CD4-positive, alpha-beta T cell (primary cell): ENCODE measurements around the gene ASB16. TPM values are rescaled to one million over a fixed set of nuclear protein-coding genes. Genes with fewer than 3 reads are reported as not detected.
A peak's percentile ranks its signal among the peaks of the same experiment; 100 is the strongest.

Source experiments
- ATAC-seq: fragments of 200-7000 bp; cut with Tn5 transposase; one replicate; pipeline ENCODE4 v1.10.0; 2022; ENCODE audit warnings: mild to moderate bottlenecking; ENCODE audit not compliant: poor library complexity
- CTCF ChIA-PET: fragments of 350-600 bp; sonication (Branson Sonifier 250); formaldehyde crosslinking; loops from one replicate; lab custom pipeline; 2021; ENCODE audit warnings: antibody characterized with exemption, inconsistent platforms; lab: Charles Lee
- POLR2A ChIA-PET: fragments of 350-600 bp; sonication (Branson Sonifier 250); formaldehyde crosslinking; loops from one replicate; lab custom pipeline; 2021; ENCODE audit warnings: antibody characterized with exemption, inconsistent platforms; lab: Charles Lee
- DNase-seq, 14 experiments: peaks; one replicate each; pipeline ENCODE4 v3.0.0-alpha.2; 2013 to 2020; ENCODE audit warnings: mixed read lengths in 2 of 14
- H3K27ac ChIP-seq, 2 donors: one replicate each; pipeline versions ENCODE4 v1.5.1 to v1.7.0; 2013; ENCODE audit warnings: low read length in 2 of 2, low read depth in 1 of 2, mild to moderate bottlenecking in 1 of 2
- H3K27me3 ChIP-seq, 2 experiments: 1 replicate in 1 of 2; 2 replicates in 1 of 2; pipeline versions ENCODE4 v1.6.1 to v1.7.0; 2013; ENCODE audit warnings: low read length in 2 of 2, control low read depth in 1 of 2, mild to moderate bottlenecking in 1 of 2, moderate library complexity in 1 of 2; ENCODE audit not compliant: insufficient read depth in 2 of 2, control insufficient read depth in 1 of 2
- H3K36me3 ChIP-seq: one replicate; pipeline ENCODE4 v1.6.1; 2013; ENCODE audit warnings: low read length, control low read depth; ENCODE audit not compliant: insufficient read depth
- H3K4me1 ChIP-seq: one replicate; pipeline ENCODE4 v1.6.1; 2013; ENCODE audit warnings: low read length, control low read depth; ENCODE audit not compliant: insufficient read depth
- H3K4me3 ChIP-seq: one replicate; pipeline ENCODE4 v1.5.1; 2013; ENCODE audit warnings: mild to moderate bottlenecking, low read length, moderate library complexity
- H3K9me3 ChIP-seq, 2 experiments: 1 replicate in 1 of 2; 2 replicates in 1 of 2; pipeline versions ENCODE4 v1.6.1 to v1.7.0; 2013; ENCODE audit warnings: low read length in 2 of 2, mild to moderate bottlenecking in 2 of 2, control low read depth in 1 of 2, moderate library complexity in 1 of 2; ENCODE audit not compliant: control insufficient read depth in 1 of 2, insufficient read depth in 1 of 2
- H3K27ac Mint-ChIP-seq: one replicate; pipeline ENCODE4 v1.8.0; 2020; ENCODE audit warnings: mixed read lengths
- H3K27me3 Mint-ChIP-seq: one replicate; pipeline ENCODE4 v1.8.0; 2021; ENCODE audit warnings: mixed read lengths
- H3K36me3 Mint-ChIP-seq: one replicate; pipeline ENCODE4 v1.8.0; 2021; ENCODE audit warnings: low read depth, mixed read lengths
- H3K4me1 Mint-ChIP-seq: one replicate; pipeline ENCODE4 v1.8.0; 2021; ENCODE audit warnings: low read depth, mixed read lengths
- H3K4me3 Mint-ChIP-seq: one replicate; pipeline ENCODE4 v1.8.0; 2020; ENCODE audit warnings: mild to moderate bottlenecking, mixed read lengths
- H3K9me3 Mint-ChIP-seq: one replicate; pipeline ENCODE4 v1.8.0; 2020; ENCODE audit warnings: mixed read lengths
- intact Hi-C, 2 experiments: fragments of 100-400 bp; cut with DNase I in 1 of 2; cut with micrococcal nuclease in 1 of 2; formaldehyde crosslinking; loops; one replicate each; pipeline versions ENCODE4 v1.15.1 to v1.9.0; 2023 to 2025; cut with DNase I, micrococcal nuclease
- total RNA-seq, 174 experiments: library from RNA in 2 of 174; stranded (reverse) in 2 of 174; gene quantifications; one replicate each; pipeline ENCODE4 v1.2.3 and lab custom pipeline; 2021 to 2026
- TF ChIP-seq, protein P1 (sequence below): fragments of 200-600 bp; IDR thresholded peaks from one replicate; pipeline ENCODE4 v1.8.0; 2022; ENCODE audit warnings: antibody characterized with exemption, mild to moderate bottlenecking

Gene ASB16
- total RNA-seq, 2 experiments from 2014 or later: 0.11 TPM; not detected in 1

DNA sequence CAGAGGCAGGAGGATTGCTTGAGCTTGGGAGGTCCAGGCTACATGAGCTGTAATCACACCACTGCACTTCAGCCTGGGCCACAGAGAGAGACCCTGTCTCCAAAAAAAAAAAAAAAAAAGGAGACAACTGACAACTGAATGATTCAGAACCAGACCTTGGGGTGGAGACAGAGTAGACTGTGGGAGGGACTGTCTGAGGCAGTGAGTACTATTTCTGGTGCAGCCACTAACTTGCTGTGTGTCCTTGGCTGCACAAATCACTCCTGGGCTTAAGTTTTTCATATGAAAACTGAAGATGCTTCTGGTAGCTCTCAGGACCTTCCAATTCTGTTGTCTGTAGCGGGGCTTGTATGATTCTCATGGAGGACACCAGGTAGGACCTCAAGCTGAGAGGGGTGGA, 5.8 kb downstream of the ASB16 start:
- DNase-seq: no peak
- intact Hi-C loops: no loop called here
- Histone ChIP-seq H3K9me3 (no peaks in the 10 kb centered on the region), H3K36me3 (peaks cover 19% of the 10 kb centered on the region), H3K4me1 (no peaks in the 10 kb centered on the region), H3K27ac (no peak overlapping the region), H3K4me3 (no peak overlapping the region), H3K27me3 (no peaks in the 10 kb centered on the region)
- ChIA-PET CTCF (no interaction called here), POLR2A (interaction anchor here (0.6 kb wide), 1 partner anchor 187 kb away, joined by 3 read pairs; no protein-coding TSS in a partner anchor)
- no peaks in the 10 kb centered on the region for H3K9me3 Mint-ChIP-seq
- no peak overlapping the region for H3K27ac Mint-ChIP-seq
- no peaks in the 10 kb centered on the region for H3K4me1 Mint-ChIP-seq
- no peaks in the 10 kb centered on the region for H3K27me3 Mint-ChIP-seq
- TF ChIP-seq, protein P1, sequence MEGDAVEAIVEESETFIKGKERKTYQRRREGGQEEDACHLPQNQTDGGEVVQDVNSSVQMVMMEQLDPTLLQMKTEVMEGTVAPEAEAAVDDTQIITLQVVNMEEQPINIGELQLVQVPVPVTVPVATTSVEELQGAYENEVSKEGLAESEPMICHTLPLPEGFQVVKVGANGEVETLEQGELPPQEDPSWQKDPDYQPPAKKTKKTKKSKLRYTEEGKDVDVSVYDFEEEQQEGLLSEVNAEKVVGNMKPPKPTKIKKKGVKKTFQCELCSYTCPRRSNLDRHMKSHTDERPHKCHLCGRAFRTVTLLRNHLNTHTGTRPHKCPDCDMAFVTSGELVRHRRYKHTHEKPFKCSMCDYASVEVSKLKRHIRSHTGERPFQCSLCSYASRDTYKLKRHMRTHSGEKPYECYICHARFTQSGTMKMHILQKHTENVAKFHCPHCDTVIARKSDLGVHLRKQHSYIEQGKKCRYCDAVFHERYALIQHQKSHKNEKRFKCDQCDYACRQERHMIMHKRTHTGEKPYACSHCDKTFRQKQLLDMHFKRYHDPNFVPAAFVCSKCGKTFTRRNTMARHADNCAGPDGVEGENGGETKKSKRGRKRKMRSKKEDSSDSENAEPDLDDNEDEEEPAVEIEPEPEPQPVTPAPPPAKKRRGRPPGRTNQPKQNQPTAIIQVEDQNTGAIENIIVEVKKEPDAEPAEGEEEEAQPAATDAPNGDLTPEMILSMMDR: no peak
- peaks cover 28% of the 10 kb centered on the region for H3K36me3 Mint-ChIP-seq
- no peak overlapping the region for H3K4me3 Mint-ChIP-seq
- ATAC-seq: no peak

DNA sequence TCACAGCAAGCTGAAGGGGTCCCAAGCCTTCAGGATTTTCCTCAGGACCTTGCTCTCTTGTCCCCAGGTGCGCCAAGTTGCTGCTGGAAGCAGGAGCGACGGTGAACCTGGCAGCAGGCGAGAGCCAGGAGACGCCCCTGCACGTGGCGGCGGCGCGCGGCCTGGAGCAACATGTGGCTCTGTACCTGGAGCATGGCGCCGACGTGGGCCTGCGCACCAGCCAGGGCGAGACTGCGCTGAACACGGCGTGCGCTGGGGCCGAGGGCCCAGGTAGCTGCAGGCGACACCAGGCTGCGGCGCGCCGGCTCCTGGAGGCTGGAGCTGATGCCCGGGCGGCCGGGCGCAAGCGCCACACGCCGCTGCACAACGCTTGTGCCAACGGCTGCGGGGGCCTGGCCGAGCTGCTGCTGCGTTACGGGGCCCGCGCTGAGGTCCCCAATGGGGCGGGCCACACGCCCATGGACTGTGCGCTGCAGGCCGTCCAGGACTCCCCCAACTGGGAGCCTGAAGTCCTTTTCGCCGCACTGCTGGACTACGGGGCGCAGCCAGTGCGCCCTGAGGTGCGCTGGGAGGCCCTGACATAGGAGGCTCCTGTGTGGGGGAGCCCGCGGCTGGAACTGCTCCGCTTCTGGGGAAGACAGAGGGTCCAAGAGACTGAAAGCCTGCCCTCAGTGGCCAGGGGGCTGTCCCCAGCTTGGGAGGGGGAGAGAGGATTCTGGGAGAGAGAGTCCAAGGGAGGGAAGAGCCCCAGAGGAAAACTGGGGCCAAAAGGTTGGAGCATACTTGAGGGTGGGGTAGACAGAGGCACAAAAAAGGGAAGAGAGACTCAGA, 6.4 kb downstream of the ASB16 start:
- Histone ChIP-seq H3K4me1 (peaks cover 4% of the 10 kb centered on the region), H3K36me3 (peaks cover 24% of the 10 kb centered on the region), H3K4me3 (no peak overlapping the region), H3K9me3 (no peaks in the 10 kb centered on the region), H3K27ac (no peak overlapping the region), H3K27me3 (no peaks in the 10 kb centered on the region)
- ChIA-PET CTCF (no interaction called here), POLR2A (interaction anchor here (0.6 kb wide), 1 partner anchor 186 kb away, joined by 3 read pairs; no protein-coding TSS in a partner anchor)
- no peak overlapping the region for H3K4me3 Mint-ChIP-seq
- intact Hi-C loops: no loop called here
- no peaks in the 10 kb centered on the region for H3K9me3 Mint-ChIP-seq
- ATAC-seq (no peak), DNase-seq (no peak)
- peak overlapping the region; percentile 42 for H3K27ac Mint-ChIP-seq
- H3K27me3 Mint-ChIP-seq: no peaks in the 10 kb centered on the region
- TF ChIP-seq, protein P1: no peak
- H3K36me3 Mint-ChIP-seq: peaks cover 31% of the 10 kb centered on the region
- H3K4me1 Mint-ChIP-seq: peaks cover 3% of the 10 kb centered on the region

DNA sequence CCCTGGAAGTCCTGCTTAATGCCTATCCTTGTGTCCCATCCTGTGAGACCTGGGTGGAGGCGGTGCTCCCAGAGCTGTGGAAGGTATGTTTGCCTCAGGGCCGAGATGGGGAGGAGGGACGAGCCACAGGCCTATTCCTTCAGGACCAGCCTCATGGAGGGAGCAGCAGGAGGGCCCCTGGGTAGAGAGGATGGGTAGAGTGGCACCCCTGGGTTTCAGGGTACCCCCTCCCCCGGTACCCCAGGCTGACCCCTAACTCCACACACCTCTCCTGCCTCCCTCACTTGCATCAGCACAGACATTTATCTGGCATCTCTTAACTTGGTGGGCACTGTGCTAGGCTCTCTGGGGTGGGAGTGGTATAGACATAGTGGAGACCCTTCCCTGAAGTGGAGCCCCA, 7.1 kb downstream of the ASB16 start:
- peaks cover 36% of the 10 kb centered on the region for H3K36me3 Mint-ChIP-seq
- Histone ChIP-seq H3K36me3 (peaks cover 32% of the 10 kb centered on the region), H3K9me3 (no peaks in the 10 kb centered on the region), H3K4me3 (no peak overlapping the region), H3K4me1 (peaks cover 11% of the 10 kb centered on the region), H3K27me3 (no peaks in the 10 kb centered on the region), H3K27ac (no peak overlapping the region)
- intact Hi-C loops: no loop called here
- no peak overlapping the region for H3K27ac Mint-ChIP-seq
- POLR2A ChIA-PET: no interaction called here
- CTCF ChIA-PET: no interaction called here
- peaks cover 6% of the 10 kb centered on the region for H3K4me1 Mint-ChIP-seq
- DNase-seq: no peak
- no peak overlapping the region for H3K4me3 Mint-ChIP-seq
- ATAC-seq: no peak
- TF ChIP-seq, protein P1: no peak
- no peaks in the 10 kb centered on the region for H3K27me3 Mint-ChIP-seq
- no peaks in the 10 kb centered on the region for H3K9me3 Mint-ChIP-seq
